Activated gamma-delta T cell treated with anti-CD3 and anti-CD28 coated beads, Interleukin-2, amount 50 U/mL, for 16 hours (primary cell): ENCODE results near the gene POLR2J.

Experiments used
- DNase-seq: peaks from one replicate; pipeline ENCODE4 v3.0.0-alpha.2; 2020; ENCODE audit warnings: low read depth

POLR2J gene

DNA sequence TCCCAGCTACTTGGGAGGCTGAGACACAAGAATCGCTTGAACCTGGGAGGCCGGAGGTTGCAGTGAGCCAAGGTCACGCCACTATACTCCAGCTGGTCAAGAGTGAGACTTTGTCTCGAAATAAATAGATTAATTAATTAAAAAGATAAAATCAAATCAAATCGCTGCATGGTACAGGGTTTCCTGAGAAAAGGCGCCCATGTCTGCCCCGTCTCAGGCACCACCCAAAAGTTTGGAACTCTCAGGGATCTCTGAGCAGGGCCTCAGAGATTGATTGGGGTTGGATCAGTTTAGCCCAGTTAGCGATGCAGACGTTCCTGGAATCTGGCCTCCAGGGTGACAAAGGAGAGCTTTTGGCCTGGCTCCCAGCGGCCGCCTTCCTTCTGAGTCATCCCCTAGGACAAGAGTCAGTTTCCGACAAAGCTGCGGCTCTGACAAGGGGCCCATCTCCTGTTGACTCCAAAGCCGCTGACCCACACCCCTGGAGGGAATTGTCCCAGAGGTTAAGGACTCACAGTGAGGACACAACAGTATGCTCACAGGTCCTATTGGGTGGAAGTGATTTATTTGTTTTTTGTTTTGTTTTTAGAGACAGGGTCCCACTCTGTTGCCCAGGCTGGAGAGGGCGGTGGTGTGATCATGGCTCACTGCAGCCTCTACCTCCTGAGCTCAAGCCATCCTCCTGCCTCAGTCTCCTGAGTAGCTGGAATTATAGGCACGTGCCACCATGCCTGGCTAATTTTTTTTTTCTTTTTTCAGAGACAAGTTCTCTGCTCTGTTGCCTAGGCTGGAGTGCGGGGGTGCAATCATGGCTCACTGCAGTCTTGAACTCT, 38.5 kb downstream of the POLR2J start:
- DNase-seq: no peak

DNA sequence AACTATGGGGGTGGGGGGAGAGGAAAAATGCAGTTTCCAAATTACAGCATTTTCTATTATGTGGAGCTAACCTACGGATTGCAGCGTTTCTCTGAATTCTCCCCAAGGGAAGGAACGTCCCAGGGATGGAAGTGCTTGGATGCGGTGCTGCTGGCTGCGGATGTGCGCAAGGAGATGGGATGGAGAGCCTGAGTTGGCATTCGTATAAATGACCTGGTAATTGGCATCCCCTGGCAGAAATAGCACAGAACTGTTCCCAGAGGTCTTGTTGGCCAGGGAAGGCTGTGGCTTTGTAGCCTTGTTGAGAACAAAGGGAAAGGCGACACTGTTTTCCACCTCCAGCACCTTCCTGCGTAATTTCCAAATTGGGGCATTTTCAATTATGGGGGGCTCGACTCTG, 42.6 kb downstream of the POLR2J start:
- DNase-seq: no peak

GRCh38 chr7:102434039-102434486, 44.7 kb downstream of the POLR2J start:
- no peak for DNase-seq

DNA sequence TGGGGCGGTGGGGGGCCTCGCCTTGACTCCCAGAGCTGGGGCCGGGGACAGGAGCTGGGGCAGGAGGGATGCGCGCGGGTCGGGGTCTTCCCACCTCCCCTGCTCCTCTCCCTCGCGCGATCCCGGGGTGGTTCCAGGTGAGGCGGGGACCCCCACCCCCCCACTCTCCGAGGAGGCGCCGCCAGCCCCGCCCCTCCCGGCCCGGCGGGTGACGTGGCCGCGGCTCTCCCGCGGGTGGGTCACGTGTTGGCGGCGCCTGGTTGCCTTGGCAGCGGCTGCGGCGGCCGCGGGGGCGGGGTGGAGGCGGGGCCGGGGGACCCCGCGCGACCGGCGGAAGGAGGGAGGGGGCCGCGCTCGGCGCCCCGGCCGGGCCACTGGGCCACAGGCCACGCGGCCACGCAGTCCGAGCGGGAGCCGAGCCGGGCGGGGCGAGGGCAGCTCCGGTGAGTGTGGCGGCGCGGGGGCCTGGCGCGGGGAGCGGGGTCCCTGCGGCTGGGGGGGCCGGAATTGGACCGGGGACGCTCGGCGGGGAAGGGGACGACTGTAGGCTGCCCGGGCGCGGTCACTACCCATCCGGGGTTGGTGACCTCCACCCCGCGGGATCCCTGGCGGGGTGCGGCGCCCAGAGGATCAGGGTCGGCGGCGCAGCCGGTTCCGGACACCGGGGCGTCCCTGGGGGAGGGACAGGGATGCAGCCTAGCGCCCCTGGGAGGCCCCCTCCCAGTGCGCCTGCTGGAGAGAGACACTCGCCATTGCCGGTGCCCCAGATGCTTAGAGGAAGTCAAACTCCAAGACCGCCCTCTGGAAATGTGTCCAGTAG, 45.3 kb downstream of the POLR2J start, which contains the start of gene ORAI2:
TSS of gene ORAI2 (plus strand) at position 357 of the 820 bp plus-strand sequence. CDS start 5,382 bp downstream, outside the sequence.
- peak; percentile 82 for DNase-seq

GRCh38 chr7:102432442-102433218, 46.1 kb downstream of the POLR2J start:
- DNase-seq: peak; percentile 29

GRCh38 chr7:102431617-102432298, 47.0 kb downstream of the POLR2J start:
- DNase-seq: peak; percentile 42

GRCh38 chr7:102429141-102429899, 49.4 kb downstream of the POLR2J start:
- no peak for DNase-seq

GRCh38 chr7:102427019-102427405, 51.7 kb downstream of the POLR2J start:
- no peak for DNase-seq

DNA sequence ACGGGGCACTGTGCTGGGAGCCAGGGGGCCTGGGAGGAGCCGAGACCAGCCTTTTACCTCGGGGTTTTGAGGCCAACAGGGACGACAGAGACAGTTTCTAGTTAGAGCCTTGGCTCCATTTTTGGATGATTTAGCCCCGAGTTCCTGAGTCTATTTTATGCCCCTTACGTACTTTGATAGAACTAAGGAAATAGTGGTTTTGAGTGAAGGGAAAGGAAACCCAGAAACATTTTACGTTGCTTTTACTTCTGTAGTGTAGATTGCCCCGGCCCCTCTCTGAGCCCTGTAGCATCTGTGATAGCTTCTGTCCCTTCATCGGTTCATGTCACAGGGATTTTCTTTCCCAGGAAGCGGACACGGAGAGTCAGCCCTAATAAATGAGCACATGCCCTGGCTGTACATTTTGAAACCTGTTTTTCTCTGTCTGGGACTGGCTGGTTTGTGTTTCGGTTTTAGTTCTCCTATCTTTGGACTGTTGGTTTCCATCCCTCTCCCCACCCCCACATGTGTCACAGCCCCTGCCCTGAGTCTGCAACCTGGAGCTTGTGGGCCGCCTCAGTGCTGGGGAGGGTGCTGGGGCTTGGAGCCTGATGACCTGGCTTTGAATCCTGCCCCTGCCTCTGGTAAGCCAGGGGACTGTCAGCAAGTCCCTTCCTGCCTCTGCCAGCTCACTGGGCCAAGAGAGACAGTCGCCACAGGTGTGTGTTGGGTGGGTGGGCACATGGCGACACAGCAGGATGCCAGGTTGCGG, 52.3 kb downstream of the POLR2J start:
- peak; percentile 62 for DNase-seq

DNA sequence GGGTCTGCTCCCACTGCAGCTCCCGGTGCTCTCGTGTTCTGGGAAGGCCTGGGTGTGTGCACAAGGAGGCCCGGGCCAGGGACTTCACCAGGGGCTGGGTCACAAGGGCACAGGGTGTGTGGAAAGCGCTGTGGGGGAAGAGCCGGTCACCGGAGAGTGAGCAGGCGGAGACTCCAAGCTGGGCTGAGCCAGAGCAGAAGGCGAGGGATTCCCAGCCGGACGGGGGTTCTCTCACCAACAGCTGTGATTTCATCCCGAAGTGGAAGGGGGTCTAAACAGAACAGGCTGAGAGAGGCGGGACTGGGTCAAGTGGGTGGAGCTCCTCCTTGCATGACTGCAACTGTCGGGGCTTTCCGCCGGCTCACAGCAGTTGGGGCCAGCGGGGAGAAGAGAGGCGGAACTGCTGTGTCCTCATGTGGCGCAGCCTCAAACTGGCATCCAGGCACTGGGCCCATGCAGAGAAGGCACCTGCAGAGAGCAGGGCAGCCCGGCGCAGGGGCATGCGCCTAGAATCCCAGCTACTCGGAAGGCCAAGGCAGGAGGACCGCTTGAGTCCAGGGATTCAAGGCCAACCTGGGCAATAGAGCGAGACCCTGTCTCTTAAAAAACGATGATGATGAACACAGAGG, 53.0 kb downstream of the POLR2J start:
- DNase-seq: peak; percentile 75

GRCh38 chr7:102424787-102425218, 53.9 kb downstream of the POLR2J start:
- no peak for DNase-seq

DNA sequence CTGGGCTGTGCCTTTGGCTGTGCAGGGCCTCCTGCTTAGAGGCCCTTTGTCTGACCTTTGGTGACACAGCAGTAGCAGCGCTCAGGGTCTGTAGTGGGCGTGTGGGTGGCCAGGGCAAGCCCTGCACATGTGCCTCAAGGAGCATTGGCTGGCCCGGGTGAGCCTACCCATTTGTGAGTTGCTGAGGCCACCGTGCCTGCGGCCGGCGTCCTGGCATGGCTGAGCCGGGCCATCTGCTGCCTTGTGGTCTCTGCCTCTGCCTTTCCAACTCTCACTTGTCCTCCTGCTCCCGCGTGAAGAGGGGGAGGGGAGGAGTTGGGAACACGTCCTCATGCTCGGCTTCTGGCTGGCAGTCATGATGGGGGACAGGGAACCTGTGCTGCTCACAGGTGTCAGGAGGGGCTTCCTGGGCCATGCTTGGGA, 54.6 kb downstream of the POLR2J start:
- DNase-seq: no peak
